ENCODE data around the gene FBXL17. TPM values are rescaled to one million over a fixed set of nuclear protein-coding genes. Genes with fewer than 3 reads are reported as not detected.
"Not testable (repeated sequence)": the region's sequence is repeated elsewhere in the genome, so short reads cannot be mapped to it uniquely, and the experiment has no call there.

The FBXL17 gene
- total RNA-seq, 4 donors from 2014 or later = 16.1 to 31.8 (median 18.8) TPM

- no peak overlapping the region for H3K4me3 ChIP-seq (ENCODE audit: low read depth, poor library complexity, severe bottlenecking)
- 95 to 98% methylated on average over 2 of the region's 2 CpGs for WGBS, 2 donors
- DNase-seq (ENCODE audit: low spot score in 2 of 2) = no peak
- intact Hi-C loops (cut with DNase I; ENCODE audit: low total_unique reads) = no loop called here
- TF ChIP-seq POLR2A (IDR thresholded peaks at IDR 0.05) = no peak
These were observed 217.3 kb downstream of the FBXL17 start for GRCh38 chr5:108164574-108164973.

GRCh38 chr5:108152854-108153253, 229.0 kb downstream of the FBXL17 start:
- WGBS, 2 donors = 94 to 100% methylated on average over 1 of the region's 1 CpG
- intact Hi-C loops (cut with DNase I; ENCODE audit: low total_unique reads); DNase-seq (ENCODE audit: low spot score in 2 of 2); H3K4me3 ChIP-seq (ENCODE audit: low read depth, poor library complexity, severe bottlenecking): not testable (repeated sequence)

- no peak for DNase-seq (ENCODE audit: low spot score in 2 of 2)
- WGBS, 2 donors = 91 to 94% methylated on average over 1 of the region's 1 CpG
- intact Hi-C loops (cut with DNase I; ENCODE audit: low total_unique reads) = no loop called here
- TF ChIP-seq, protein P1, sequence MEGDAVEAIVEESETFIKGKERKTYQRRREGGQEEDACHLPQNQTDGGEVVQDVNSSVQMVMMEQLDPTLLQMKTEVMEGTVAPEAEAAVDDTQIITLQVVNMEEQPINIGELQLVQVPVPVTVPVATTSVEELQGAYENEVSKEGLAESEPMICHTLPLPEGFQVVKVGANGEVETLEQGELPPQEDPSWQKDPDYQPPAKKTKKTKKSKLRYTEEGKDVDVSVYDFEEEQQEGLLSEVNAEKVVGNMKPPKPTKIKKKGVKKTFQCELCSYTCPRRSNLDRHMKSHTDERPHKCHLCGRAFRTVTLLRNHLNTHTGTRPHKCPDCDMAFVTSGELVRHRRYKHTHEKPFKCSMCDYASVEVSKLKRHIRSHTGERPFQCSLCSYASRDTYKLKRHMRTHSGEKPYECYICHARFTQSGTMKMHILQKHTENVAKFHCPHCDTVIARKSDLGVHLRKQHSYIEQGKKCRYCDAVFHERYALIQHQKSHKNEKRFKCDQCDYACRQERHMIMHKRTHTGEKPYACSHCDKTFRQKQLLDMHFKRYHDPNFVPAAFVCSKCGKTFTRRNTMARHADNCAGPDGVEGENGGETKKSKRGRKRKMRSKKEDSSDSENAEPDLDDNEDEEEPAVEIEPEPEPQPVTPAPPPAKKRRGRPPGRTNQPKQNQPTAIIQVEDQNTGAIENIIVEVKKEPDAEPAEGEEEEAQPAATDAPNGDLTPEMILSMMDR (IDR thresholded peaks at IDR 0.05) = no peak
- TF ChIP-seq POLR2A (IDR thresholded peaks at IDR 0.05) = no peak
- no peak overlapping the region for H3K4me3 ChIP-seq (ENCODE audit: low read depth, poor library complexity, severe bottlenecking)
These were observed 232.5 kb downstream of the FBXL17 start for GRCh38 chr5:108149369-108149768.

DNA sequence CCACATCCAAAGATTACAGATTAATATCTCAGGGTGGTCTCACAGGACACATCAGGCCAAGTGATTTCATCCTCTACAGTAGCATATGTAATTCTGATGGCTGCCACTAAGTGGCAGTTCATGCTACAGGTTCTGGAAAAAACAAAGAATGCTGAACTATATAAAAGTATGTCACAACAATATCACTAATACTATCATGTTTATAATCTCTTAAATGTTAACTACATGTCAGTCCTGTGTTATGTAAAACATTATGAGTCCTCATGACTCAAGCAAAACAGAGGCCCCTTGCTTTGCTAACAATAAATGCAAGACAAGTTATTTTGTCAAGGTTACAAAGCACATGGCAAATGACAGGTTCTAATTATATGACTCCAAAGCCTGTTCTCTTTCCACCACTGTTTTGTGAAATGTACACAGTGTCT, 233.2 kb downstream of the FBXL17 start:
- no peak overlapping the region for H3K4me3 ChIP-seq (ENCODE audit: low read depth, poor library complexity, severe bottlenecking)
- intact Hi-C loops (cut with DNase I; ENCODE audit: low total_unique reads) = no loop called here
- TF ChIP-seq, protein P1 (IDR thresholded peaks at IDR 0.05) = no peak
- no peak for TF ChIP-seq POLR2A (IDR thresholded peaks at IDR 0.05)
- no peak for DNase-seq (ENCODE audit: low spot score in 2 of 2)

DNA sequence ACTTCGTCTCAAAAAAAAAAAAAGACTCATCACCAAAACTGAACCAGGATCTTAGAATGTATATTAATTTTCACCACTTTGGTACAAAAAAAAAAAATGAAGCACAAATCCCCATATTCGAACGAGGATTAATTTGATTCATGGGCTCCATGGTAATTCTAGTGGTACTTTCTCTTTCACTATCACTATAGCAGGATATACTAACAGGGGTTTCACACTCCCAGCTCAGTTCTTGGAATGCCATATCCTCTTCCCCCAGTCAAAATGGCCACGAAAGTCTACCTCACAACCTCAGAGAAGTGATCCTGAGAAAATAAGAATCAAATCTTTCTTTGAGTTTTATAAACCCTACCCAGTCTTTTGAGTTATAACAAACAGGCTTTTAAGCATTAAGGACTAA, 235.7 kb downstream of the FBXL17 start:
- no peak for DNase-seq (ENCODE audit: low spot score in 2 of 2)
- TF ChIP-seq, protein P1 (IDR thresholded peaks at IDR 0.05) = no peak
- TF ChIP-seq POLR2A (IDR thresholded peaks at IDR 0.05) = no peak
- intact Hi-C loops (cut with DNase I; ENCODE audit: low total_unique reads) = no loop called here
- no peak overlapping the region for H3K4me3 ChIP-seq (ENCODE audit: low read depth, poor library complexity, severe bottlenecking)
- WGBS, 2 donors = 90 to 98% methylated on average over 4 of the region's 4 CpGs

- no peak for TF ChIP-seq POLR2A (IDR thresholded peaks at IDR 0.05)
- TF ChIP-seq, protein P1 (IDR thresholded peaks at IDR 0.05) = no peak
- WGBS, 2 donors = 79 to 88% methylated on average over 1 of the region's 1 CpG
- no peak overlapping the region for H3K4me3 ChIP-seq (ENCODE audit: low read depth, poor library complexity, severe bottlenecking)
- intact Hi-C loops (cut with DNase I; ENCODE audit: low total_unique reads) = no loop called here
- DNase-seq (ENCODE audit: low spot score in 2 of 2) = no peak
These were observed 236.5 kb downstream of the FBXL17 start for GRCh38 chr5:108145351-108145750.

- intact Hi-C loops (cut with DNase I; ENCODE audit: low total_unique reads) = no loop called here
- 66 to 73% methylated on average over 4 of the region's 4 CpGs for WGBS, 2 donors
- TF ChIP-seq POLR2A (IDR thresholded peaks at IDR 0.05) = no peak
- TF ChIP-seq, protein P1 (IDR thresholded peaks at IDR 0.05) = no peak
- H3K4me3 ChIP-seq (ENCODE audit: low read depth, poor library complexity, severe bottlenecking) = no peak overlapping the region
- no peak for DNase-seq (ENCODE audit: low spot score in 2 of 2)
These were observed 237.6 kb downstream of the FBXL17 start for GRCh38 chr5:108144332-108144731.
